Natural killer cell (primary cell): ENCODE measurements around the gene TBX4. TPM values are rescaled to one million over a fixed set of nuclear protein-coding genes. Genes with fewer than 3 reads are reported as not detected.

ENCODE experiments used
- ATAC-seq, 3 donors: fragments of 150-1000 bp in 2 of 3; fragments of 200-7000 bp in 1 of 3; cut with Tn5 transposase; 1 replicate in 1 of 3; 2 replicates in 2 of 3; pipeline ENCODE4 v1.10.0; 2021; ENCODE audit warnings: mild to moderate bottlenecking in 2 of 3, moderate library complexity in 2 of 3
- DNase-seq, 2 donors: peaks; one replicate each; pipeline versions ENCODE4 v3.0.0 to v3.0.0-alpha.2; 2013 to 2021; ENCODE audit warnings: mixed read lengths in 1 of 2
- H3K27ac ChIP-seq: one replicate; pipeline ENCODE4 v1.5.1; 2013; ENCODE audit warnings: mild to moderate bottlenecking, low read length
- H3K27me3 ChIP-seq: one replicate; pipeline ENCODE4 v1.6.1; 2013; ENCODE audit warnings: low read length; ENCODE audit not compliant: control insufficient read depth, insufficient read depth
- H3K36me3 ChIP-seq: one replicate; pipeline ENCODE4 v1.6.1; 2013; ENCODE audit warnings: low read length; ENCODE audit not compliant: control insufficient read depth, insufficient read depth
- H3K4me1 ChIP-seq: one replicate; pipeline ENCODE4 v1.6.1; 2013; ENCODE audit warnings: low read length; ENCODE audit not compliant: control insufficient read depth, insufficient read depth
- H3K4me3 ChIP-seq: one replicate; pipeline ENCODE4 v1.5.1; 2013; ENCODE audit warnings: low read length
- H3K9me3 ChIP-seq: one replicate; pipeline ENCODE4 v1.6.1; 2013; ENCODE audit warnings: low read length; ENCODE audit not compliant: control insufficient read depth, insufficient read depth
- H3K27ac Mint-ChIP-seq, 2 donors: one replicate each; pipeline ENCODE4 v1.8.0; 2022; ENCODE audit warnings: mild to moderate bottlenecking in 2 of 2, mixed read lengths in 2 of 2, moderate library complexity in 1 of 2
- H3K27me3 Mint-ChIP-seq, 2 donors: one replicate each; pipeline ENCODE4 v1.8.0; 2022; ENCODE audit warnings: low read depth in 2 of 2, mixed read lengths in 2 of 2
- H3K36me3 Mint-ChIP-seq: one replicate; pipeline ENCODE4 v1.8.0; 2022; ENCODE audit warnings: mixed read lengths
- H3K4me1 Mint-ChIP-seq, 2 donors: one replicate each; pipeline ENCODE4 v1.8.0; 2022; ENCODE audit warnings: mixed read lengths in 2 of 2
- H3K4me3 Mint-ChIP-seq: one replicate; pipeline ENCODE4 v1.8.0; 2022; ENCODE audit warnings: mild to moderate bottlenecking, moderate library complexity, mixed read lengths
- H3K9me3 Mint-ChIP-seq, 2 donors: one replicate each; pipeline ENCODE4 v1.8.0; 2022; ENCODE audit warnings: mixed read lengths in 2 of 2
- CTCF ChIP-seq: fragments of 200-600 bp; IDR thresholded peaks from one replicate; pipeline ENCODE4 v1.8.0; 2022; ENCODE audit warnings: antibody characterized with exemption
- WGBS: methylation state at CpG from one replicate; pipeline ENCODE4 v1.1.7; 2013; ENCODE audit warnings: missing lambda C conversion rate; ENCODE audit not compliant: insufficient coverage; 5-methylcytosine and 5-hydroxymethylcytosine counted together
- intact Hi-C: fragments of 100-400 bp; cut with micrococcal nuclease; formaldehyde crosslinking; loops from one replicate; pipeline ENCODE4 v1.14.2; 2022
- total RNA-seq, 4 donors: library from RNA; stranded (reverse); fragments of 120-200 nt in 1 of 4; gene quantifications; one replicate each; pipeline versions ENCODE4 v1.2.3 to v1.2.4, GENCODE V29; 2013 to 2022

TBX4 gene
- total RNA-seq, 3 donors from 2014 or later (not counting 1 experiment from before 2014, with no cell fraction given): not detected

- Histone ChIP-seq H3K27me3 (peaks cover 71% of the 10 kb centered on the region), H3K36me3 (no peaks in the 10 kb centered on the region), H3K9me3 (no peaks in the 10 kb centered on the region), H3K4me1 (peaks cover 60% of the 10 kb centered on the region), H3K27ac (no peak overlapping the region), H3K4me3 (no peak overlapping the region)
- H3K27ac Mint-ChIP-seq: no peak overlapping the region
- H3K4me3 Mint-ChIP-seq: peak overlapping the region; percentile 59
- H3K9me3 Mint-ChIP-seq: no peaks in the 10 kb centered on the region
- no peaks in the 10 kb centered on the region for H3K36me3 Mint-ChIP-seq
- intact Hi-C loops: no loop called here
- H3K4me1 Mint-ChIP-seq: peaks cover 22 to 30% of the 10 kb centered on the region in 2 donors
- peaks cover 58 to 62% of the 10 kb centered on the region in 2 donors for H3K27me3 Mint-ChIP-seq
- ATAC-seq (no peak), DNase-seq (no peak)
- 5% methylated on average over 27 of the region's 27 CpGs for WGBS
- TF ChIP-seq CTCF: no peak
Measured at GRCh38 chr17:61404663-61404912, 47.6 kb upstream of the TBX4 start.

GRCh38 chr17:61404913-61405685 lies 47.1 kb upstream of the TBX4 start:
- Histone ChIP-seq H3K9me3 (no peaks in the 10 kb centered on the region), H3K27me3 (peaks cover 73% of the 10 kb centered on the region), H3K27ac (no peak overlapping the region), H3K4me1 (peaks cover 64% of the 10 kb centered on the region), H3K36me3 (no peaks in the 10 kb centered on the region), H3K4me3 (no peak overlapping the region)
- H3K9me3 Mint-ChIP-seq: no peaks in the 10 kb centered on the region
- H3K27me3 Mint-ChIP-seq: peaks cover 58 to 67% of the 10 kb centered on the region in 2 donors
- ATAC-seq (no peak), DNase-seq (no peak)
- no peak overlapping the region for H3K27ac Mint-ChIP-seq
- H3K4me1 Mint-ChIP-seq: peaks cover 22 to 33% of the 10 kb centered on the region in 2 donors
- 4% methylated on average over 71 of the region's 71 CpGs for WGBS
- no peaks in the 10 kb centered on the region for H3K36me3 Mint-ChIP-seq
- intact Hi-C loops: no loop called here
- no peak overlapping the region for H3K4me3 Mint-ChIP-seq
- no peak for TF ChIP-seq CTCF

- TF ChIP-seq CTCF: no peak
- no peak overlapping the region for H3K4me3 ChIP-seq
- Mint-ChIP-seq H3K36me3 (no peaks in the 10 kb centered on the region), H3K27me3 (peaks cover 54 to 70% of the 10 kb centered on the region in 2 donors), H3K4me1 (peaks cover 22 to 41% of the 10 kb centered on the region in 2 donors), H3K27ac (no peak overlapping the region), H3K4me3 (no peak overlapping the region), H3K9me3 (no peaks in the 10 kb centered on the region)
- peaks cover 65% of the 10 kb centered on the region for H3K4me1 ChIP-seq
- H3K36me3 ChIP-seq: no peaks in the 10 kb centered on the region
- intact Hi-C loops: no loop called here
- peaks cover 77% of the 10 kb centered on the region for H3K27me3 ChIP-seq
- 21% methylated on average over 36 of the region's 37 CpGs for WGBS
- no peak for DNase-seq
- H3K9me3 ChIP-seq: peaks cover 2% of the 10 kb centered on the region
- ATAC-seq: no peak
- H3K27ac ChIP-seq: no peak overlapping the region
Measured at GRCh38 chr17:61405686-61406536, 46.3 kb upstream of the TBX4 start.
